B cell (primary cell): ENCODE data around the gene STEAP2. TPM values are rescaled to one million over a fixed set of nuclear protein-coding genes. Genes with fewer than 3 reads are reported as not detected.

Experiments used
- ATAC-seq: fragments of 200-7000 bp; cut with Tn5 transposase; one replicate; pipeline ENCODE4 v1.10.0; 2021; ENCODE audit warnings: low read depth, mild to moderate bottlenecking, moderate number of reproducible peaks, moderate library complexity
- CTCF ChIA-PET: fragments of 350-600 bp; sonication (Branson Sonifier 250); formaldehyde crosslinking; loops from one replicate; lab custom pipeline; 2021; ENCODE audit warnings: antibody characterized with exemption, inconsistent platforms; lab: Charles Lee
- POLR2A ChIA-PET: fragments of 350-600 bp; sonication (Branson Sonifier 250); formaldehyde crosslinking; loops from one replicate; lab custom pipeline; 2021; ENCODE audit warnings: antibody characterized with exemption; lab: Charles Lee
- DNase-seq: peaks from one replicate; pipeline ENCODE4 v3.0.0; 2013
- H2AFZ ChIP-seq: 2 replicates; pipeline ENCODE4 v1.6.1; 2012; ENCODE audit warnings: mild to moderate bottlenecking, low read depth, low read length; ENCODE audit not compliant: insufficient read depth, poor library complexity, severe bottlenecking
- H3K27ac ChIP-seq, 2 donors: 1 replicate in 1 of 2; 2 replicates in 1 of 2; pipeline ENCODE4 v1.5.1; 2012 to 2013; ENCODE audit warnings: low read length in 2 of 2, mild to moderate bottlenecking in 2 of 2, moderate library complexity in 1 of 2
- H3K27me3 ChIP-seq, 4 experiments: fragments of 200-600 bp in 1 of 4; sonication (generic) in 1 of 4; replicated peaks in 1 of 4; 1 replicate in 2 of 4; 2 replicates in 2 of 4; pipeline versions ENCODE4 v1.6.1 to v1.7.0; 2013 to 2016; ENCODE audit warnings: low read length in 3 of 4, mild to moderate bottlenecking in 2 of 4, mixed read lengths in 1 of 4, moderate library complexity in 1 of 4; ENCODE audit not compliant: insufficient read depth in 4 of 4, control insufficient read depth in 3 of 4; ENCODE audit errors: control extremely low read depth in 1 of 4
- H3K36me3 ChIP-seq, 2 experiments: replicated peaks in 1 of 2; 1 replicate in 1 of 2; 2 replicates in 1 of 2; pipeline versions ENCODE4 v1.6.1 to v1.7.1; 2013; ENCODE audit warnings: low read length in 1 of 2; ENCODE audit not compliant: insufficient read depth in 2 of 2, control insufficient read depth in 1 of 2; ENCODE audit errors: control extremely low read depth in 1 of 2, extremely low read depth in 1 of 2
- H3K4me1 ChIP-seq, 2 donors: fragments of 200-600 bp in 1 of 2; sonication (generic) in 1 of 2; 1 replicate in 1 of 2; 2 replicates in 1 of 2; pipeline versions ENCODE4 v1.5.1 to v1.6.1; 2013 to 2017; ENCODE audit warnings: low read length in 2 of 2; ENCODE audit not compliant: control insufficient read depth in 2 of 2, insufficient read depth in 2 of 2
- H3K4me2 ChIP-seq: replicated peaks from 2 replicates; pipeline ENCODE3; 2012; ENCODE audit warnings: mild to moderate bottlenecking, low read depth, low read length; ENCODE audit not compliant: poor library complexity, severe bottlenecking
- H3K4me3 ChIP-seq, 5 experiments: fragments of 200-600 bp in 1 of 5; sonication (generic) in 1 of 5; 1 replicate in 3 of 5; 2 replicates in 2 of 5; pipeline versions ENCODE4 v1.5.1 to v1.7.0; 2011 to 2016; ENCODE audit warnings: low read length in 4 of 5, mild to moderate bottlenecking in 4 of 5, low read depth in 2 of 5, control low read depth in 1 of 5, moderate library complexity in 1 of 5; ENCODE audit not compliant: insufficient read depth in 1 of 5; ENCODE audit errors: control extremely low read depth in 1 of 5, extremely low read depth in 1 of 5
- H3K79me2 ChIP-seq: fragments of 200-600 bp; sonication (generic); one replicate; pipeline ENCODE4 v1.6.0; 2016; ENCODE audit warnings: low read length; ENCODE audit not compliant: control insufficient read depth, insufficient read depth
- H3K9ac ChIP-seq: fragments of 200-600 bp; sonication (generic); 2 replicates; pipeline ENCODE4 v1.6.1; 2017; ENCODE audit warnings: mild to moderate bottlenecking, low read length, moderate library complexity
- H3K9me3 ChIP-seq, 3 donors: one replicate each; pipeline versions ENCODE4 v1.6.1 to v1.7.1; 2013; ENCODE audit warnings: low read length in 2 of 3; ENCODE audit not compliant: control insufficient read depth in 2 of 3, insufficient read depth in 1 of 3; ENCODE audit errors: control extremely low read depth in 1 of 3
- H4K20me1 ChIP-seq: 2 replicates; pipeline ENCODE4 v1.6.0; 2012; ENCODE audit warnings: mild to moderate bottlenecking, low read length; ENCODE audit not compliant: insufficient read depth, control insufficient read depth, poor library complexity, severe bottlenecking
- H3K27ac Mint-ChIP-seq: one replicate; pipeline ENCODE4 v1.8.0; 2021; ENCODE audit warnings: mixed read lengths
- H3K27me3 Mint-ChIP-seq: one replicate; pipeline ENCODE4 v1.8.0; 2021; ENCODE audit warnings: mixed read lengths
- H3K4me1 Mint-ChIP-seq: one replicate; pipeline ENCODE4 v1.8.0; 2021; ENCODE audit warnings: mixed read lengths
- H3K4me3 Mint-ChIP-seq: one replicate; pipeline ENCODE4 v1.8.0; 2021; ENCODE audit warnings: mixed read lengths
- H3K9me3 Mint-ChIP-seq: one replicate; pipeline ENCODE4 v1.8.0; 2022; ENCODE audit warnings: mixed read lengths; ENCODE audit not compliant: insufficient read depth
- CTCF ChIP-seq: fragments of 200-600 bp; IDR thresholded peaks from one replicate; pipeline ENCODE4 v1.8.0; 2022; ENCODE audit warnings: antibody characterized with exemption, mild to moderate bottlenecking
- EZH2 ChIP-seq: IDR thresholded peaks from 2 replicates; pipeline ENCODE4 v1.6.1; 2012; ENCODE audit warnings: borderline replicate concordance, low read depth, mild to moderate bottlenecking, moderate library complexity, low read length; ENCODE audit not compliant: insufficient read depth, poor library complexity, severe bottlenecking
- WGBS: methylation state at CpG from one replicate; pipeline ENCODE4 v1.1.5; 2013; ENCODE audit warnings: missing lambda C conversion rate; ENCODE audit not compliant: insufficient coverage; 5-methylcytosine and 5-hydroxymethylcytosine counted together
- intact Hi-C: fragments of 100-400 bp; cut with micrococcal nuclease; formaldehyde crosslinking; loops from one replicate; pipeline ENCODE4 v1.10.0; 2022
- polyA plus RNA-seq: library from polyadenylated mRNA; depleted of rRNA; stranded (reverse); fragments of >200 nt; gene quantifications from 2 replicates; pipeline ENCODE4 v1.2.3, GENCODE V29; 2012
- total RNA-seq, 2 donors: library from RNA; stranded (reverse); fragments of 120-200 nt in 1 of 2; gene quantifications; 1 replicate in 1 of 2; 2 replicates in 1 of 2; pipeline versions ENCODE4 v1.2.3 to v1.2.4, GENCODE V29; 2013 to 2022

STEAP2 gene
- total and polyA plus RNA-seq, 2 donors (not counting 1 experiment from before 2014, with no cell fraction given): not detected

- H3K36me3 ChIP-seq: no peaks in the 10 kb centered on the region
- H3K79me2 ChIP-seq: no peaks in the 10 kb centered on the region
- H4K20me1 ChIP-seq: no peaks in the 10 kb centered on the region
- TF ChIP-seq EZH2 (no peak), CTCF (no peak)
- H3K27ac Mint-ChIP-seq: no peak overlapping the region
- no peak for ATAC-seq
- peaks cover 0 to 25% (median 20%) of the 10 kb centered on the region in 4 experiments for H3K27me3 ChIP-seq
- no peaks in the 10 kb centered on the region for H3K9me3 Mint-ChIP-seq
- DNase-seq: no peak
- H3K4me1 ChIP-seq: peaks cover 7 to 14% of the 10 kb centered on the region in 2 donors
- H3K4me1 Mint-ChIP-seq: peaks cover 9% of the 10 kb centered on the region
- intact Hi-C loops: no loop called here
- no peak overlapping the region for H3K4me3 ChIP-seq
- H3K9ac ChIP-seq: no peak overlapping the region
- H3K4me2 ChIP-seq: no peak overlapping the region
- WGBS: no CpG with 5 or more reads among the region's 5 CpGs
- no peak overlapping the region for H3K27ac ChIP-seq
- H3K27me3 Mint-ChIP-seq: peaks cover 19% of the 10 kb centered on the region
- no peaks in the 10 kb centered on the region for H3K9me3 ChIP-seq
- ChIA-PET POLR2A (no interaction called here), CTCF (no interaction called here)
- H3K4me3 Mint-ChIP-seq: no peak overlapping the region
- H2AFZ ChIP-seq: no peak overlapping the region
These were observed 1.1 kb upstream of the STEAP2 start for GRCh38 chr7:90210475-90210874.

- 4% methylated on average over 4 of the region's 11 CpGs for WGBS
- H3K36me3 ChIP-seq: no peaks in the 10 kb centered on the region
- H3K79me2 ChIP-seq: no peaks in the 10 kb centered on the region
- H3K4me3 ChIP-seq: no peak overlapping the region
- H3K27me3 ChIP-seq: peaks cover 0 to 25% (median 20%) of the 10 kb centered on the region in 4 experiments
- no peak for TF ChIP-seq EZH2
- no peak for TF ChIP-seq CTCF
- H3K9me3 ChIP-seq: no peaks in the 10 kb centered on the region
- peak overlapping the region; percentile 37 for H3K9ac ChIP-seq
- DNase-seq (no peak), ATAC-seq (no peak)
- peaks cover 9% of the 10 kb centered on the region for H3K4me1 Mint-ChIP-seq
- ChIA-PET CTCF (interaction anchor here (1.0 kb wide), 1 partner anchor 197 kb away, joined by 4 read pairs; no protein-coding TSS in a partner anchor), POLR2A (no interaction called here)
- H4K20me1 ChIP-seq: no peaks in the 10 kb centered on the region
- H3K27ac ChIP-seq: no peak overlapping the region
- H3K27ac Mint-ChIP-seq: no peak overlapping the region
- peak overlapping the region; percentile 42 for H2AFZ ChIP-seq
- H3K27me3 Mint-ChIP-seq: peaks cover 19% of the 10 kb centered on the region
- peaks cover 7 to 14% of the 10 kb centered on the region in 2 donors for H3K4me1 ChIP-seq
- no peaks in the 10 kb centered on the region for H3K9me3 Mint-ChIP-seq
- peak overlapping the region; percentile 64 for H3K4me2 ChIP-seq
- H3K4me3 Mint-ChIP-seq: peak overlapping the region; percentile 47
- intact Hi-C loops: no loop called here
These were observed 559 bp upstream of the STEAP2 start for GRCh38 chr7:90210981-90211380.
